CD4-positive, alpha-beta T cell treated with Interferon alpha-2 for 1 hour (primary cell): ENCODE results near the gene ADGRV1.
"Not testable (repeated sequence)": the region's sequence is repeated elsewhere in the genome, so short reads cannot be mapped to it uniquely, and the experiment has no call there.

Source experiments
- DNase-seq, 2 donors: peaks; one replicate each; pipeline ENCODE4 v3.0.0-alpha.2; 2020 to 2022

The ADGRV1 gene

GRCh38 chr5:90741022-90741564, 182.5 kb downstream of the ADGRV1 start:
- no peak for DNase-seq

- no peak for DNase-seq
These were observed 187.5 kb downstream of the ADGRV1 start for GRCh38 chr5:90746119-90746518.

GRCh38 chr5:90747175-90747574, 188.6 kb downstream of the ADGRV1 start:
- no peak for DNase-seq

GRCh38 chr5:90747693-90748092, 189.1 kb downstream of the ADGRV1 start:
- DNase-seq, result no peak

GRCh38 chr5:90759119-90759518, 200.5 kb downstream of the ADGRV1 start:
- DNase-seq, result no peak

- no peak for DNase-seq
These were observed 209.1 kb downstream of the ADGRV1 start for GRCh38 chr5:90767710-90768109.

GRCh38 chr5:90770006-90770541, 211.5 kb downstream of the ADGRV1 start:
- not testable (repeated sequence) for DNase-seq

- no peak for DNase-seq
These were observed 219.4 kb downstream of the ADGRV1 start for GRCh38 chr5:90777959-90778358.

GRCh38 chr5:90783460-90784333, 225.1 kb downstream of the ADGRV1 start:
- DNase-seq, result peak; percentile 48 to 69

GRCh38 chr5:90786756-90787155, 228.2 kb downstream of the ADGRV1 start:
- DNase-seq, result no peak

- DNase-seq, result no peak
These were observed 234.1 kb downstream of the ADGRV1 start for GRCh38 chr5:90792725-90793124.

GRCh38 chr5:90793183-90793582, 234.6 kb downstream of the ADGRV1 start:
- no peak for DNase-seq

GRCh38 chr5:90796919-90797318, 238.3 kb downstream of the ADGRV1 start:
- not testable (repeated sequence) for DNase-seq

GRCh38 chr5:90800082-90800481, 241.5 kb downstream of the ADGRV1 start:
- DNase-seq, result not testable (repeated sequence)

GRCh38 chr5:90800515-90800914, 241.9 kb downstream of the ADGRV1 start:
- DNase-seq, result not testable (repeated sequence)

GRCh38 chr5:90802474-90803317, 244.1 kb downstream of the ADGRV1 start:
- DNase-seq, result peak in 1 of 2 donors; percentile 12

GRCh38 chr5:90803381-90803780, 244.8 kb downstream of the ADGRV1 start:
- DNase-seq, result no peak

- DNase-seq, result no peak
These were observed 245.3 kb downstream of the ADGRV1 start for GRCh38 chr5:90803876-90804275.

- DNase-seq, result no peak
These were observed 248.9 kb downstream of the ADGRV1 start for GRCh38 chr5:90807496-90807895.

GRCh38 chr5:90809311-90810056, 250.9 kb downstream of the ADGRV1 start:
- DNase-seq, result no peak

- DNase-seq, result no peak
These were observed 251.6 kb downstream of the ADGRV1 start for GRCh38 chr5:90810211-90810610.

GRCh38 chr5:90813392-90813791, 254.8 kb downstream of the ADGRV1 start:
- DNase-seq, result no peak
